ENCODE data around the gene CXCL16. TPM values are rescaled to one million over a fixed set of nuclear protein-coding genes. Genes with fewer than 3 reads are reported as not detected.

The CXCL16 gene
- total RNA-seq, 2 donors from 2014 or later, result 27.9 to 36.0 TPM

- WGBS, result 87% methylated on average over 11 of the region's 11 CpGs
- DNase-seq (ENCODE audit: low spot score), result no peak
These were observed 40.7 kb upstream of the CXCL16 start for GRCh38 chr17:4780325-4780955.

DNA sequence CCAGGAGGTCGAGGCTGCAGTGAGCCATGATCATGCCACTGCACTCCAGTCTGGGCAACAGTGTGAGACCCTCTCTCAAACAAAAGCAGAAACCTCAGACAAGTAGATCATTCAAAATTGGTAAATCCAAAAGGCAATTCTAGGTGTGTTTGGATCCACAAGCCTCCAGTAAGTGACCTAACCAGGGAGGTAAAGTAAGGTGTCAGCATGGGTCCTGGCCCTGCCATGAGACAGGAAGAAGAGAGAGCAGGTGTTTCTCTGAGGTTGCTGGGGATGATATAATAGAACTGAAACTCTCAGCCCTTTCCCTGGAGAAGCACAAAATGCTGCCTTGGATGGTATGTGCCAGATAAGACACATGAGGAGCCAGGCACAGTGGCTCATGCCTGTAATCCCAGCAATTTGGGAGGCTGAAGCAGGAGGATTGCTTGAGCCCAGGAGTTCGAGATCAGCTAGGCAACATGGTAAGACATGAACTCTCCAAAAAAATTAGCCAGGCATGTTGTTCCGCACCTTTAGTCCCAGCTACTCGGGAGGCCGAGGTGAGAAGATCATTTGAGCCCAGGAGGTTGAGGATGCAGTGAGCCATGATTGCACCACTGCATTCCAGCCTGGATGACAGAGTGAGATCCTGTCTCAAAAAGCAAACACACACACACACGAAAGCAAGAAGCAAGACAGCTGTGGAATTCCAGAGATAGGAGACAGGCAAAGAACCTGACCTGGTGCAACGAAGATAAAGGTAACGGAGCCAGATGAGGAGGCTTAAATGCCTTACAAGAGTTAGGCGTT, 38.4 kb upstream of the CXCL16 start:
- peaks cover 1% of the 10 kb centered on the region for H3K27me3 ChIP-seq (replicated peaks; ENCODE audit: insufficient read depth)
- no peak overlapping the region for H3K27ac ChIP-seq
- intact Hi-C loops (cut with DNase I), result no loop called here
- H3K9me3 ChIP-seq, result no peaks in the 10 kb centered on the region
- no peaks in the 10 kb centered on the region for H3K36me3 ChIP-seq
- H3K4me1 ChIP-seq (replicated peaks), result no peaks in the 10 kb centered on the region
- DNase-seq (ENCODE audit: low spot score), result no peak
- no peak for TF ChIP-seq POLR2A (IDR thresholded peaks at IDR 0.05)
- no peak for TF ChIP-seq CTCF (IDR thresholded peaks at IDR 0.05)
- TF ChIP-seq POLR2AphosphoS5 (IDR thresholded peaks at IDR 0.05), result no peak
- H3K4me3 ChIP-seq, result no peak overlapping the region
- WGBS, result 69% methylated on average over 9 of the region's 9 CpGs

More at GRCh38 chr17:4780325-4780955, 40.7 kb upstream of the CXCL16 start:
- TF ChIP-seq CTCF (IDR thresholded peaks at IDR 0.05) (no peak), POLR2A (IDR thresholded peaks at IDR 0.05) (no peak), POLR2AphosphoS5 (IDR thresholded peaks at IDR 0.05) (no peak)
- Histone ChIP-seq H3K9me3 (no peaks in the 10 kb centered on the region), H3K36me3 (no peaks in the 10 kb centered on the region), H3K27ac (no peak overlapping the region), H3K4me1 (replicated peaks) (no peaks in the 10 kb centered on the region), H3K4me3 (no peak overlapping the region), H3K27me3 (replicated peaks; ENCODE audit: insufficient read depth) (peaks cover 1% of the 10 kb centered on the region)
- intact Hi-C loops (cut with DNase I), result no loop called here

- Histone ChIP-seq H3K4me1 (replicated peaks) (no peaks in the 10 kb centered on the region), H3K27me3 (replicated peaks; ENCODE audit: insufficient read depth) (no peaks in the 10 kb centered on the region), H3K4me3 (no peak overlapping the region), H3K36me3 (no peaks in the 10 kb centered on the region), H3K9me3 (no peaks in the 10 kb centered on the region), H3K27ac (no peak overlapping the region)
- no peak for TF ChIP-seq POLR2AphosphoS5 (IDR thresholded peaks at IDR 0.05)
- no peak for TF ChIP-seq POLR2A (IDR thresholded peaks at IDR 0.05)
- no peak for DNase-seq (ENCODE audit: low spot score)
- 63% methylated on average over 10 of the region's 10 CpGs for WGBS
- intact Hi-C loops (cut with DNase I), result no loop called here
These were observed 32.5 kb upstream of the CXCL16 start for GRCh38 chr17:4772235-4772613.

- intact Hi-C loops (cut with DNase I), result no loop called here
- Histone ChIP-seq H3K4me1 (replicated peaks) (no peaks in the 10 kb centered on the region), H3K36me3 (no peaks in the 10 kb centered on the region), H3K27me3 (replicated peaks; ENCODE audit: insufficient read depth) (no peaks in the 10 kb centered on the region), H3K4me3 (no peak within 1 kb of the TSS), H3K9me3 (no peaks in the 10 kb centered on the region), H3K27ac (no peak within 1 kb of the TSS)
- DNase-seq (ENCODE audit: low spot score), result no peak
- TF ChIP-seq POLR2AphosphoS5 (IDR thresholded peaks at IDR 0.05) (no peak), CTCF (IDR thresholded peaks at IDR 0.05) (no peak), POLR2A (IDR thresholded peaks at IDR 0.05) (no peak)
- WGBS, result 51% methylated on average over 13 of the region's 13 CpGs
These were observed 31.9 kb upstream of the CXCL16 start, which contains the start of gene TM4SF5 for GRCh38 chr17:4771519-4772234. Gene TM4SF5 (plus strand): TSS chr17:4771886. CDS start chr17:4771923, 37 bp downstream.

DNA sequence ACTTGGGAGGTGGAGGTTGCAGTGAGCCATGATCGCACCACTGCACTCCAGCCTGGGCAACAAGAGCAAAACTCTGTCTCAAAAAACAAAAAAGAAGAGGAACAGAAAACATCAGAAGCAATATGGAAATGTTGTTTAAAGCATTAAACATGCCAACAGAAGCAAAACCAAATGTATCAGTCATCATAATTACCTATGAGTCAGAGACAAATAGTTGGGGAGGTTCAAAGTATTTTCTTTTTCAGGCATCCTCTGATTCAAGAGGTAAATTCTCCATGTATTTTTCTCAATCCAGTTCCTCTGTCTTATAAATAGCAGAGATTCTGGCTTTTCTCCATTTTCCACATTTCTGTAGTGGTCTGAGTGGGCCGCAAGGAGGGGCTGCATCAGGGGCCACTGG, 29.9 kb upstream of the CXCL16 start:
- no peaks in the 10 kb centered on the region for H3K27me3 ChIP-seq (replicated peaks; ENCODE audit: insufficient read depth)
- H3K9me3 ChIP-seq, result no peaks in the 10 kb centered on the region
- WGBS, result 79% methylated on average over 2 of the region's 2 CpGs
- TF ChIP-seq POLR2AphosphoS5 (IDR thresholded peaks at IDR 0.05) (no peak), POLR2A (IDR thresholded peaks at IDR 0.05) (no peak), CTCF (IDR thresholded peaks at IDR 0.05) (no peak)
- no peaks in the 10 kb centered on the region for H3K36me3 ChIP-seq
- no peak for DNase-seq (ENCODE audit: low spot score)
- intact Hi-C loops (cut with DNase I), result no loop called here
- H3K4me1 ChIP-seq (replicated peaks), result no peaks in the 10 kb centered on the region
- H3K4me3 ChIP-seq, result no peak overlapping the region
- no peak overlapping the region for H3K27ac ChIP-seq

All from prostate gland (tissue), 2 donors.